Measurements from ENCODE around the gene FEM1A. TPM values are rescaled to one million over a fixed set of nuclear protein-coding genes. Genes with fewer than 3 reads are reported as not detected.
"Not testable (repeated sequence)": the region's sequence is repeated elsewhere in the genome, so short reads cannot be mapped to it uniquely, and the experiment has no call there.

Gene FEM1A
- total and polyA plus RNA-seq, 4 donors: 0.25 to 15.1 (median 7.4) TPM

GRCh38 chr19:4793278-4793677 lies 1.7 kb downstream of the FEM1A start:
- not testable (repeated sequence) for DNase-seq (ENCODE audit: low spot score)
- 87% methylated on average over 19 of the region's 19 CpGs for WGBS

GRCh38 chr19:4794971-4795370 lies 3.4 kb downstream of the FEM1A start:
- 91% methylated on average over 11 of the region's 11 CpGs for WGBS
- peaks cover 6 to 33% (median 31%) of the 10 kb centered on the region in 4 donors for H3K4me1 ChIP-seq (ENCODE audit: control insufficient read depth in 4 of 4, insufficient read depth in 4 of 4, low read length in 3 of 4)
- DNase-seq (ENCODE audit: low spot score): no peak

More at GRCh38 chr19:4793278-4793677, 1.7 kb downstream of the FEM1A start:
- not testable (repeated sequence) for H3K4me3 ChIP-seq (ENCODE audit: low read depth in 1 of 3, low read length in 3 of 3); H3K27me3 ChIP-seq (ENCODE audit: control insufficient read depth in 4 of 4, insufficient read depth in 4 of 4, low read length in 3 of 4); H3K27ac ChIP-seq (ENCODE audit: low read depth in 1 of 2, low read length in 2 of 2); H3K9ac ChIP-seq (ENCODE audit: low read depth in 1 of 2, low read length in 2 of 2); H3K9me3 ChIP-seq (ENCODE audit: control insufficient read depth in 4 of 4, low read length in 3 of 4)
- peaks cover 7 to 16% (median 12%) of the 10 kb centered on the region in 4 donors for H3K36me3 ChIP-seq (ENCODE audit: control insufficient read depth in 4 of 4, insufficient read depth in 3 of 4, low read depth in 1 of 4, low read length in 3 of 4)
- peaks cover 6 to 33% (median 31%) of the 10 kb centered on the region in 4 donors for H3K4me1 ChIP-seq (ENCODE audit: control insufficient read depth in 4 of 4, insufficient read depth in 4 of 4, low read length in 3 of 4)

GRCh38 chr19:4795400-4795799 lies 3.9 kb downstream of the FEM1A start:
- no peaks in the 10 kb centered on the region for H3K27me3 ChIP-seq (ENCODE audit: control insufficient read depth in 4 of 4, insufficient read depth in 4 of 4, low read length in 3 of 4)
- no peak overlapping the region for H3K4me3 ChIP-seq (ENCODE audit: low read depth in 1 of 3, low read length in 3 of 3)
- H3K27ac ChIP-seq (ENCODE audit: low read depth in 1 of 2, low read length in 2 of 2): no peak overlapping the region
- H3K9ac ChIP-seq (ENCODE audit: low read depth in 1 of 2, low read length in 2 of 2): no peak overlapping the region
- DNase-seq (ENCODE audit: low spot score): no peak
- WGBS: 92% methylated on average over 9 of the region's 9 CpGs
- H3K36me3 ChIP-seq (ENCODE audit: control insufficient read depth in 4 of 4, insufficient read depth in 3 of 4, low read depth in 1 of 4, low read length in 3 of 4): peaks cover 7 to 16% (median 12%) of the 10 kb centered on the region in 4 donors
- H3K4me1 ChIP-seq (ENCODE audit: control insufficient read depth in 4 of 4, insufficient read depth in 4 of 4, low read length in 3 of 4): peaks cover 6 to 35% (median 31%) of the 10 kb centered on the region in 4 donors
- H3K9me3 ChIP-seq (ENCODE audit: control insufficient read depth in 4 of 4, low read length in 3 of 4): no peaks in the 10 kb centered on the region
- TF ChIP-seq YY1 (IDR thresholded peaks at IDR 0.05) (no peak), SP1 (IDR thresholded peaks at IDR 0.05) (no peak), CTCF (IDR thresholded peaks at IDR 0.05; ENCODE audit: low read depth, low read length, missing input control) (no peak), JUND (IDR thresholded peaks at IDR 0.05) (no peak), ATF3 (IDR thresholded peaks at IDR 0.05) (no peak), RXRA (IDR thresholded peaks at IDR 0.05) (no peak), RAD21 (IDR thresholded peaks at IDR 0.05) (no peak), FOXA1 (IDR thresholded peaks at IDR 0.05) (no peak), NR2F2 (IDR thresholded peaks at IDR 0.05) (no peak), HNF4A (conservative IDR thresholded peaks at IDR 0.05) (no peak), EGR1 (IDR thresholded peaks at IDR 0.05; ENCODE audit: low read depth in 2 of 2) (no peak), HNF4G (IDR thresholded peaks at IDR 0.05) (no peak)
- TF ChIP-seq, protein P1, sequence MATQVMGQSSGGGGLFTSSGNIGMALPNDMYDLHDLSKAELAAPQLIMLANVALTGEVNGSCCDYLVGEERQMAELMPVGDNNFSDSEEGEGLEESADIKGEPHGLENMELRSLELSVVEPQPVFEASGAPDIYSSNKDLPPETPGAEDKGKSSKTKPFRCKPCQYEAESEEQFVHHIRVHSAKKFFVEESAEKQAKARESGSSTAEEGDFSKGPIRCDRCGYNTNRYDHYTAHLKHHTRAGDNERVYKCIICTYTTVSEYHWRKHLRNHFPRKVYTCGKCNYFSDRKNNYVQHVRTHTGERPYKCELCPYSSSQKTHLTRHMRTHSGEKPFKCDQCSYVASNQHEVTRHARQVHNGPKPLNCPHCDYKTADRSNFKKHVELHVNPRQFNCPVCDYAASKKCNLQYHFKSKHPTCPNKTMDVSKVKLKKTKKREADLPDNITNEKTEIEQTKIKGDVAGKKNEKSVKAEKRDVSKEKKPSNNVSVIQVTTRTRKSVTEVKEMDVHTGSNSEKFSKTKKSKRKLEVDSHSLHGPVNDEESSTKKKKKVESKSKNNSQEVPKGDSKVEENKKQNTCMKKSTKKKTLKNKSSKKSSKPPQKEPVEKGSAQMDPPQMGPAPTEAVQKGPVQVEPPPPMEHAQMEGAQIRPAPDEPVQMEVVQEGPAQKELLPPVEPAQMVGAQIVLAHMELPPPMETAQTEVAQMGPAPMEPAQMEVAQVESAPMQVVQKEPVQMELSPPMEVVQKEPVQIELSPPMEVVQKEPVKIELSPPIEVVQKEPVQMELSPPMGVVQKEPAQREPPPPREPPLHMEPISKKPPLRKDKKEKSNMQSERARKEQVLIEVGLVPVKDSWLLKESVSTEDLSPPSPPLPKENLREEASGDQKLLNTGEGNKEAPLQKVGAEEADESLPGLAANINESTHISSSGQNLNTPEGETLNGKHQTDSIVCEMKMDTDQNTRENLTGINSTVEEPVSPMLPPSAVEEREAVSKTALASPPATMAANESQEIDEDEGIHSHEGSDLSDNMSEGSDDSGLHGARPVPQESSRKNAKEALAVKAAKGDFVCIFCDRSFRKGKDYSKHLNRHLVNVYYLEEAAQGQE (IDR thresholded peaks at IDR 0.05): no peak

More at GRCh38 chr19:4794971-4795370, 3.4 kb downstream of the FEM1A start:
- TF ChIP-seq MAX (IDR thresholded peaks at IDR 0.05): no peak
- TF ChIP-seq JUND (IDR thresholded peaks at IDR 0.05): no peak
- no peak for TF ChIP-seq FOXA2 (IDR thresholded peaks at IDR 0.05)
- no peak for TF ChIP-seq RAD21 (IDR thresholded peaks at IDR 0.05)
- no peak for TF ChIP-seq GABPA (IDR thresholded peaks at IDR 0.05 in 1 of 2, conservative IDR thresholded peaks at IDR 0.05 in 1 of 2)
- TF ChIP-seq FOXA1 (IDR thresholded peaks at IDR 0.05): no peak
- no peak for TF ChIP-seq CTCF (IDR thresholded peaks at IDR 0.05; ENCODE audit: low read depth, low read length, missing input control)
- TF ChIP-seq EGR1 (IDR thresholded peaks at IDR 0.05; ENCODE audit: low read depth in 2 of 2): no peak
- no peak for TF ChIP-seq TAF1 (conservative IDR thresholded peaks at IDR 0.05)
- no peak for TF ChIP-seq NR2F2 (IDR thresholded peaks at IDR 0.05)
- TF ChIP-seq ATF3 (IDR thresholded peaks at IDR 0.05): no peak
- no peak overlapping the region for H3K4me3 ChIP-seq (ENCODE audit: low read depth in 1 of 3, low read length in 3 of 3)
- H3K36me3 ChIP-seq (ENCODE audit: control insufficient read depth in 4 of 4, insufficient read depth in 3 of 4, low read depth in 1 of 4, low read length in 3 of 4): peaks cover 7 to 16% (median 12%) of the 10 kb centered on the region in 4 donors
- no peaks in the 10 kb centered on the region for H3K9me3 ChIP-seq (ENCODE audit: control insufficient read depth in 4 of 4, low read length in 3 of 4)
- H3K9ac ChIP-seq (ENCODE audit: low read depth in 1 of 2, low read length in 2 of 2): no peak overlapping the region
- H3K27ac ChIP-seq (ENCODE audit: low read depth in 1 of 2, low read length in 2 of 2): no peak overlapping the region
- H3K27me3 ChIP-seq (ENCODE audit: control insufficient read depth in 4 of 4, insufficient read depth in 4 of 4, low read length in 3 of 4): no peaks in the 10 kb centered on the region
